Fibroblast of lung (primary cell): ENCODE data around the gene PIK3C2G. TPM values are rescaled to one million over a fixed set of nuclear protein-coding genes. Genes with fewer than 3 reads are reported as not detected.
A peak's percentile ranks its signal among the peaks of the same experiment; 100 is the strongest.

Experiments
- DNase-seq, 2 donors: peaks; one replicate each; pipeline versions ENCODE4 v3.0.0 to v3.0.0-alpha.2; 2010; ENCODE audit warnings: low read depth in 2 of 2
- H2AFZ ChIP-seq: 2 replicates; pipeline ENCODE4 v1.5.1; 2012; ENCODE audit warnings: low read length, control low read depth, inconsistent platforms
- H3K27ac ChIP-seq: 2 replicates; pipeline ENCODE4 v1.5.1; 2011; ENCODE audit warnings: low read length, control low read depth; ENCODE audit not compliant: insufficient read depth
- H3K27me3 ChIP-seq: 2 replicates; pipeline ENCODE4 v1.5.1; 2011; ENCODE audit warnings: mild to moderate bottlenecking, low read length; ENCODE audit not compliant: control insufficient read depth, insufficient read depth
- H3K36me3 ChIP-seq: 2 replicates; pipeline ENCODE4 v1.5.1; 2011; ENCODE audit warnings: low read length; ENCODE audit not compliant: control insufficient read depth, insufficient read depth
- H3K4me1 ChIP-seq: 2 replicates; pipeline ENCODE4 v1.5.1; 2011; ENCODE audit warnings: low read length; ENCODE audit not compliant: control insufficient read depth, insufficient read depth; ENCODE audit errors: extremely low read depth
- H3K4me2 ChIP-seq: 2 replicates; pipeline ENCODE4 v1.5.1; 2011; ENCODE audit warnings: low read length, control low read depth; ENCODE audit not compliant: insufficient read depth; ENCODE audit errors: extremely low read depth
- H3K4me3 ChIP-seq, 4 experiments: fragments of 200-600 bp in 1 of 4; sonication (generic) in 1 of 4; replicated peaks in 1 of 4; 2 replicates each; pipeline ENCODE4 v1.5.1; 2011 to 2016; ENCODE audit warnings: low read length in 4 of 4, low read depth in 3 of 4, mild to moderate bottlenecking in 3 of 4, control low read depth in 2 of 4, inconsistent platforms in 1 of 4, mixed read lengths in 1 of 4; ENCODE audit not compliant: insufficient read depth in 1 of 4; ENCODE audit errors: control extremely low read depth in 1 of 4
- H3K79me2 ChIP-seq: 2 replicates; pipeline ENCODE4 v1.5.1; 2012; ENCODE audit warnings: mild to moderate bottlenecking, low read length, inconsistent platforms; ENCODE audit not compliant: control insufficient read depth, insufficient read depth
- H3K9ac ChIP-seq: 2 replicates; pipeline ENCODE4 v1.5.1; 2011; ENCODE audit warnings: mild to moderate bottlenecking, low read length, control low read depth; ENCODE audit not compliant: insufficient read depth
- H3K9me3 ChIP-seq: 2 replicates; pipeline ENCODE4 v1.5.1; 2012; ENCODE audit warnings: low read depth, low read length; ENCODE audit not compliant: control insufficient read depth, insufficient read depth
- H4K20me1 ChIP-seq: 2 replicates; pipeline ENCODE4 v1.5.1; 2011; ENCODE audit warnings: low read length; ENCODE audit not compliant: control insufficient read depth, insufficient read depth; ENCODE audit errors: extremely low read depth
- EZH2 ChIP-seq: IDR thresholded peaks from 2 replicates; pipeline ENCODE4 v1.5.1; 2012; ENCODE audit warnings: low read length, control low read depth, mild to moderate bottlenecking; ENCODE audit errors: missing control alignments
- polyA plus RNA-seq, 2 donors: library from polyadenylated mRNA; depleted of rRNA in 1 of 2; stranded (reverse) in 1 of 2; unstranded in 1 of 2; fragments of >200 nt; gene quantifications; 2 replicates each; pipeline ENCODE4 v1.2.1, GENCODE V29; 2011 to 2012; ENCODE audit warnings: missing spikeins in 1 of 2
- total RNA-seq: library from RNA; depleted of rRNA; stranded (reverse); fragments of >200 nt; gene quantifications from 2 replicates; pipeline ENCODE4 v1.2.1, GENCODE V29; 2014
- TF ChIP-seq, protein P1 (sequence below), 2 donors: IDR thresholded peaks in 1 of 2; conservative IDR thresholded peaks in 1 of 2; 1 replicate in 1 of 2; 2 replicates in 1 of 2; pipeline ENCODE4 v1.5.1; 2011 to 2012; ENCODE audit warnings: low read length in 2 of 2, control low read depth in 1 of 2, inconsistent platforms in 1 of 2, low read depth in 1 of 2, mild to moderate bottlenecking in 1 of 2

The PIK3C2G gene
- total and polyA plus RNA-seq, 2 donors (not counting 1 experiment from before 2014, with no cell fraction given) = not detected

DNA sequence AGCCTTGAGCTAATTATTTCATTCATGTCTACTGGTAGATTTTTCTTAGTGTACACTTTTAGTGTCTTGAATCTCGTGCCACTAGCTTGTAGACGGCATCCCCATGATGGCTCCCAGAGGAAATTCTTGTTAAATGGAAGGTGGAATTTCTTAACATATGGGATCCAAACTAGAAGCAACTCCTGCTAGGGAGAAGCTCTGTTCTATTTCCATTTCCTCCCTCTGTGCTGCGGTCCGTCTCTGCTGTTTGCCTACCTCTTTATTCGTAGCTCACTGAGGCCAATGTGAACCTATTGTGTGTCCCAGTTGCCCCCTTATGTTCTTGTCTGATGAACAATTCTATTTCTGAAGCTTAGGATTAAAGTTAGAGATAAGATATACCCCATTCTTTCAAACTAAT is 588 bp downstream of the PIK3C2G start:
- H3K27me3 ChIP-seq = no peaks in the 10 kb centered on the region
- no peak overlapping the region for H3K27ac ChIP-seq
- no peak overlapping the region for H3K4me2 ChIP-seq
- no peak overlapping the region for H3K9ac ChIP-seq
- H4K20me1 ChIP-seq = no peaks in the 10 kb centered on the region
- TF ChIP-seq, protein P1, sequence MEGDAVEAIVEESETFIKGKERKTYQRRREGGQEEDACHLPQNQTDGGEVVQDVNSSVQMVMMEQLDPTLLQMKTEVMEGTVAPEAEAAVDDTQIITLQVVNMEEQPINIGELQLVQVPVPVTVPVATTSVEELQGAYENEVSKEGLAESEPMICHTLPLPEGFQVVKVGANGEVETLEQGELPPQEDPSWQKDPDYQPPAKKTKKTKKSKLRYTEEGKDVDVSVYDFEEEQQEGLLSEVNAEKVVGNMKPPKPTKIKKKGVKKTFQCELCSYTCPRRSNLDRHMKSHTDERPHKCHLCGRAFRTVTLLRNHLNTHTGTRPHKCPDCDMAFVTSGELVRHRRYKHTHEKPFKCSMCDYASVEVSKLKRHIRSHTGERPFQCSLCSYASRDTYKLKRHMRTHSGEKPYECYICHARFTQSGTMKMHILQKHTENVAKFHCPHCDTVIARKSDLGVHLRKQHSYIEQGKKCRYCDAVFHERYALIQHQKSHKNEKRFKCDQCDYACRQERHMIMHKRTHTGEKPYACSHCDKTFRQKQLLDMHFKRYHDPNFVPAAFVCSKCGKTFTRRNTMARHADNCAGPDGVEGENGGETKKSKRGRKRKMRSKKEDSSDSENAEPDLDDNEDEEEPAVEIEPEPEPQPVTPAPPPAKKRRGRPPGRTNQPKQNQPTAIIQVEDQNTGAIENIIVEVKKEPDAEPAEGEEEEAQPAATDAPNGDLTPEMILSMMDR (conservative IDR thresholded peaks at IDR 0.05 in 1 of 2, IDR thresholded peaks at IDR 0.05 in 1 of 2; ENCODE audit: low read depth in 1 of 2, low read length in 2 of 2) = no peak
- TF ChIP-seq EZH2 = no peak
- H3K36me3 ChIP-seq = no peaks in the 10 kb centered on the region
- H3K79me2 ChIP-seq = no peaks in the 10 kb centered on the region
- DNase-seq = no peak
- no peaks in the 10 kb centered on the region for H3K4me1 ChIP-seq
- no peaks in the 10 kb centered on the region for H3K9me3 ChIP-seq
- H2AFZ ChIP-seq = no peak overlapping the region
- no peak overlapping the region for H3K4me3 ChIP-seq

DNA sequence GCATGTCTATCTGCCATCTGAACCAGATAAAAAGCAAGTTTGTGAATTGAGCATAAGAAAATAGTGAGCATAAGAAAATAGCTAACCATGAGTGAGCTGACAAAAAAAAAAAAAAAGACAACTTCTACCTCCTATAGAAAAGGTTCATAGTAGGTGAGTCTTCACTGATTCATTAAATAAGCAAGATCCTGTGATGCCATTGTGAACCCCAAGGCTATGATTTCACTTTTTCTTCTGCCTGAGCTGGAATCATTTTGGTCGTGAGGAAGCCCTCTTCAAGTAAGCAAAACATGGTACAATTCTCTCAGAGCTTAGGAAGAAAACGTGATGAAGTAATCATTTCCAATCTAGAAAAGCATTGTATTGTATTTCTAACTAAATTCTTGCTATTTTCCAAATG is 1.2 kb downstream of the PIK3C2G start:
- peak in 1 of 2 donors; percentile 36 for DNase-seq
- Histone ChIP-seq H3K27me3 (no peaks in the 10 kb centered on the region), H3K9ac (no peak overlapping the region), H3K79me2 (no peaks in the 10 kb centered on the region), H3K4me1 (no peaks in the 10 kb centered on the region), H3K27ac (no peak overlapping the region), H2AFZ (no peak overlapping the region), H3K4me3 (no peak overlapping the region), H3K4me2 (no peak overlapping the region), H3K36me3 (no peaks in the 10 kb centered on the region), H3K9me3 (no peaks in the 10 kb centered on the region), H4K20me1 (no peaks in the 10 kb centered on the region)
- TF ChIP-seq, protein P1 (conservative IDR thresholded peaks at IDR 0.05 in 1 of 2, IDR thresholded peaks at IDR 0.05 in 1 of 2; ENCODE audit: low read depth in 1 of 2, low read length in 2 of 2) = no peak
- no peak for TF ChIP-seq EZH2

DNA sequence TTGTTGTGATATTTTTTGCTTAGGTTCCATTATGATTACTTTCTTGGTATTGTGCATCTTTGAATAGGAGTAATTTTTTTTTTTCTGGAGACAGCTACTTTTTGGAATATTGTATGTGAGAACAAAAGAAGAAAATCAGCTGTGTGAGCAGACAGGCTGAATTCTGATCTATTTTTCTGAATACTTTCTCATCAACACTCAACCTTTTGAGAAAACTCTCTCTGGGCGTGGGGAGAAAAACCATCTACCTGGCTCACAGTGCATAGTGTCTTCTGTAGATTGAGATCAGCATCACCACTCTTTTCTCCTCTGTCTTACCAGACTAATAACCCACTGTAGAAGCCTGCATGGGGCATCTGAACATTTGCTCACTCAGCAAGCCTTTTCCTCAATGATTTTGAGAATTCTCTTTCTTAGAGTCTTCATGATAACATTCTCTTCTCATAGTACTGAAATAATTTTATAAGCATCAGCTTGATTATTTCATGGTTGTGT is 3.3 kb downstream of the PIK3C2G start:
- Histone ChIP-seq H3K27me3 (no peaks in the 10 kb centered on the region), H3K9ac (no peak overlapping the region), H3K4me1 (no peaks in the 10 kb centered on the region), H3K36me3 (no peaks in the 10 kb centered on the region), H3K79me2 (no peaks in the 10 kb centered on the region), H2AFZ (no peak overlapping the region), H3K27ac (no peak overlapping the region), H3K4me3 (no peak overlapping the region), H3K9me3 (no peaks in the 10 kb centered on the region), H4K20me1 (no peaks in the 10 kb centered on the region), H3K4me2 (no peak overlapping the region)
- TF ChIP-seq, protein P1 (conservative IDR thresholded peaks at IDR 0.05 in 1 of 2, IDR thresholded peaks at IDR 0.05 in 1 of 2; ENCODE audit: low read depth in 1 of 2, low read length in 2 of 2) = no peak
- TF ChIP-seq EZH2 = no peak
- no peak for DNase-seq
